ENCODE measurements around the gene KCNJ1. TPM values are rescaled to one million over a fixed set of nuclear protein-coding genes. Genes with fewer than 3 reads are reported as not detected.

KCNJ1 gene
- polyA plus RNA-seq, 2 donors, result 0.07 to 0.10 TPM

- Histone ChIP-seq H3K36me3 (ENCODE audit: control insufficient read depth in 2 of 2, insufficient read depth in 2 of 2, low read length in 1 of 2) (peaks cover 0 to 2% of the 10 kb centered on the region in 2 donors), H3K4me1 (ENCODE audit: control insufficient read depth in 2 of 2, insufficient read depth in 2 of 2, low read length in 1 of 2) (peaks cover 0 to 1% of the 10 kb centered on the region in 2 donors), H3K9me3 (ENCODE audit: control insufficient read depth in 2 of 2, insufficient read depth in 1 of 2, low read depth in 1 of 2, low read length in 1 of 2) (no peaks in the 10 kb centered on the region), H3K4me3 (ENCODE audit: low read depth in 1 of 2, low read length in 2 of 2) (no peak overlapping the region), H3K27me3 (ENCODE audit: control insufficient read depth in 1 of 2, insufficient read depth in 2 of 2, low read length in 2 of 2) (no peaks in the 10 kb centered on the region), H3K27ac (ENCODE audit: low read depth in 2 of 2, low read length in 1 of 2) (no peak overlapping the region)
- WGBS, 2 donors, result 90 to 92% methylated on average over 10 of the region's 10 CpGs
Observed at GRCh38 chr11:128902515-128903066, 35.5 kb upstream of the KCNJ1 start.

DNA sequence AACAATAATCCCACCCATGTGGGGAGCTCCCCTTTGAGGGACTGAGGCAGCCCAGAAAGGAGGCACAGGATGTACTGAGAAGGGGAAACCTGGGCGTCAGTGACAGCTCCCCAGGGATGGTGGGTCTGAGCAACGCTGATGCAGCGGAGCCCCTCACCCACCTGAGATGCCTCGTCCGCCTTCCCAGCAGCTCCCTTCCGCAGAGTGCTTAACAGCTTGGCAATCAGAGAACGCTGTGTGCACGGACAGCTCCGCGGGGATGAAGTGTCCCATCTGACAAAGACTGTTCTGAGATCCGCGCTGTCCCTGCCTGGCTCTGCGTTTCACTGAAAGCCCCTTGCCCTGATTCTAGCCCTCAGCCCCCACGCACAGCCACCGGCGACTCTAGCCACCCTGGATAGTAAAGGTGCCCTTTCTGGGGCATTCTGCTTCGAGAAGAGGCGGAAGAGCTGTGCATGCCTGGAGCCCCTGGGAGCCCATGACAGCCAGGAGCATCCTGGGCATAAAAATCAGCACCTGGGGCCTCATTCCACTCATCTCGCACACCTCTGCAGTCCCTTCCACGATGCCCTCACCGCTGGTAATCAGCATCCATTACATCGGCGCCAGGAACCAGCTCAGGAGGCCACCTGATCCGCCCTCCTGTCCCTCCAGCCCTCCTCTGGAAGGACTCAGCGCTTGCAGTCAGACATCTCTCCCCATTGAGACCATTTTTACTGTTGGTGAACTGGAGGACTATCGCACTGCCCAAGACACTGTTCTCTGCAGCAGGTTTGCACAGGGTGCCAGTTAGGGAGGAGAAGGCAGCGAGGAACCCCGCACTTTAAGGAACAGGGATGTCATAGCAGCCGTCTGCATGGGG, 34.8 kb upstream of the KCNJ1 start:
- H3K27me3 ChIP-seq (ENCODE audit: control insufficient read depth in 1 of 2, insufficient read depth in 2 of 2, low read length in 2 of 2), result no peaks in the 10 kb centered on the region

DNA sequence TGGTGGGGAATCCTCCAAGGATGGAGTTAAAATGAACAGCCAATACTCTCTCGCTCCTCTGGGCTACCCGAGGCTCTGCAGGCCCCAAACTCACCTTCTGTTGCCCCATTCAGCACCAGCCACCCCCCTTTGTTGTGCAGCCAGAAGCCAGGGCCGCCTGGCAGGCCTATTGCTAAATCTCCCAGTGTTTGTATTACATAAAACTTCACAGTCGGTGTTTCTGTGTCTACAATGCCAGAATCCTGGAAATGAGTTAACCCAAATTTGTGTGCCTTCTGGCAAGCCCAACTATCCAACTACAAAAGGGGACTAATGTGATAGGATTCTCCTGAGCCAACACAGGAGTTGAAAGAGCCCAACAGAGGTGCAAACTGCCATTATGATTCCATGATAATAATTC, 33.4 kb upstream of the KCNJ1 start:
- no peaks in the 10 kb centered on the region for H3K9me3 ChIP-seq (ENCODE audit: control insufficient read depth in 2 of 2, insufficient read depth in 1 of 2, low read depth in 1 of 2, low read length in 1 of 2)
- no peak overlapping the region for H3K4me3 ChIP-seq (ENCODE audit: low read depth in 1 of 2, low read length in 2 of 2)
- H3K27ac ChIP-seq (ENCODE audit: low read depth in 2 of 2, low read length in 1 of 2), result no peak overlapping the region
- peaks cover 0 to 2% of the 10 kb centered on the region in 2 donors for H3K36me3 ChIP-seq (ENCODE audit: control insufficient read depth in 2 of 2, insufficient read depth in 2 of 2, low read length in 1 of 2)
- 37 to 45% methylated on average over 4 of the region's 4 CpGs for WGBS, 2 donors
- no peaks in the 10 kb centered on the region for H3K27me3 ChIP-seq (ENCODE audit: control insufficient read depth in 1 of 2, insufficient read depth in 2 of 2, low read length in 2 of 2)
- peaks cover 0 to 1% of the 10 kb centered on the region in 2 donors for H3K4me1 ChIP-seq (ENCODE audit: control insufficient read depth in 2 of 2, insufficient read depth in 2 of 2, low read length in 1 of 2)

More for the DNA sequence above, 34.8 kb upstream of the KCNJ1 start:
- H3K36me3 ChIP-seq (ENCODE audit: control insufficient read depth in 2 of 2, insufficient read depth in 2 of 2, low read length in 1 of 2), result peaks cover 0 to 2% of the 10 kb centered on the region in 2 donors
- no peak overlapping the region for H3K4me3 ChIP-seq (ENCODE audit: low read depth in 1 of 2, low read length in 2 of 2)
- WGBS, 2 donors, result 78 to 82% methylated on average over 29 of the region's 29 CpGs
- no peaks in the 10 kb centered on the region for H3K9me3 ChIP-seq (ENCODE audit: control insufficient read depth in 2 of 2, insufficient read depth in 1 of 2, low read depth in 1 of 2, low read length in 1 of 2)
- H3K27ac ChIP-seq (ENCODE audit: low read depth in 2 of 2, low read length in 1 of 2), result no peak overlapping the region
- H3K4me1 ChIP-seq (ENCODE audit: control insufficient read depth in 2 of 2, insufficient read depth in 2 of 2, low read length in 1 of 2), result peaks cover 0 to 1% of the 10 kb centered on the region in 2 donors

DNA sequence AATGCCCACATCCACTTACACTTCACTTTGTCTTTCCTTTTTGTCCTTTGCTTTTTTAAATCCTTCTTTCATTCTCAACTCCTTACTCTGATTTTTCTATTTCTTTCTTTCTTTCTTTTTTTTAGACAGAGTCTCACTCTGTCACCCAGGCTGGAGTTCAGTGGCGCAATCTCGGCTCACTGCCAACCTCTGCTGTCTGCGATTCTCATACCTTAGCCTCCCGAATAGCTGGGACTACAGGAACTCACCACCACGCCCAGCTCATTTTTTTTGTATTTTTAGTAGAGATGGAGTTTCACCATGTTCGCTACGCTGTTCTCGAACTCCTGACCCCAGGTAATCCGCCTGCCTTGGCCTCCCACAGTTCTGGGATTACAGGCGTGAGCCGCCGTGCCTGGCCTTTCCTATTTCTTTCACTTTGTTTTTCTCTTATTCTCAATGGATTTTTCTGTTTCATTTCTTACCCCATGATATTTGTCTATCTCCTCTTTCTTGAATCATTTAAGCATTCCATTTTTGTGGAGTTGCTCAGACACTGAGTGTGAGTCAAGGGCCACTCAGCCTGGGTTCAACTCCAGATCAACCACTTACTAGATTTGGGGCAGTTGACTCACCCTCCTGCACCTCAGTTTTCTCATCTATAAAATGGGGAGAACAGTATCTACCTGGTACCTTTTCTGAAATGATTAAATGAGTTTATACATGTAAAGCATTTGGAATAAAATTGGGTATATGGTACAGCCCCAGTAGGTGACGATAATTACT, 31.7 kb upstream of the KCNJ1 start:
- H3K36me3 ChIP-seq (ENCODE audit: control insufficient read depth in 2 of 2, insufficient read depth in 2 of 2, low read length in 1 of 2), result peaks cover 0 to 2% of the 10 kb centered on the region in 2 donors
- H3K9me3 ChIP-seq (ENCODE audit: control insufficient read depth in 2 of 2, insufficient read depth in 1 of 2, low read depth in 1 of 2, low read length in 1 of 2), result no peaks in the 10 kb centered on the region
- WGBS, 2 donors, result 77 to 81% methylated on average over 13 of the region's 13 CpGs
- no peaks in the 10 kb centered on the region for H3K27me3 ChIP-seq (ENCODE audit: control insufficient read depth in 1 of 2, insufficient read depth in 2 of 2, low read length in 2 of 2)
- no peak overlapping the region for H3K4me3 ChIP-seq (ENCODE audit: low read depth in 1 of 2, low read length in 2 of 2)
- H3K27ac ChIP-seq (ENCODE audit: low read depth in 2 of 2, low read length in 1 of 2), result no peak overlapping the region
- peaks cover 0 to 5% of the 10 kb centered on the region in 2 donors for H3K4me1 ChIP-seq (ENCODE audit: control insufficient read depth in 2 of 2, insufficient read depth in 2 of 2, low read length in 1 of 2)

DNA sequence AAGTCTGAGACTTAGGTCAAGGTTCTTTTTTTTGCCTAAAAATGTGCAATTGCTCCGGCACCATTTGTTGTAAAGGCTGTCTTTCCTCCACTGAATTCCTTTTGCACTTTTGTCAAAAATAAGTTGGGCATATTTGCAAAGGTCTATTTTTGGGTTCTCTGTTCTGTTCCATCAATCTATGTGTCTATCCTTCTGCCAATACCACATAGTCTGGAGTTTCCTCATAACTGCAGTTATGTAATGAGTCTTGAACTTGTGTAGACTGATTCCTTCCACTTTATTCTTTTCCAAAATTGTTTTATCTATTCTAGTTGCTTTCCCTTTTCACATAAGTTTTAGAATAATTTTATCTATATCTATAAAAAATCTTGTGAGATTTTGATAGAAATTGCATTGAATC, 30.7 kb upstream of the KCNJ1 start:
- Histone ChIP-seq H3K4me1 (ENCODE audit: control insufficient read depth in 2 of 2, insufficient read depth in 2 of 2, low read length in 1 of 2) (peaks cover 0 to 5% of the 10 kb centered on the region in 2 donors), H3K9me3 (ENCODE audit: control insufficient read depth in 2 of 2, insufficient read depth in 1 of 2, low read depth in 1 of 2, low read length in 1 of 2) (no peaks in the 10 kb centered on the region), H3K36me3 (ENCODE audit: control insufficient read depth in 2 of 2, insufficient read depth in 2 of 2, low read length in 1 of 2) (peaks cover 0 to 2% of the 10 kb centered on the region in 2 donors), H3K4me3 (ENCODE audit: low read depth in 1 of 2, low read length in 2 of 2) (no peak overlapping the region), H3K27ac (ENCODE audit: low read depth in 2 of 2, low read length in 1 of 2) (no peak overlapping the region), H3K27me3 (ENCODE audit: control insufficient read depth in 1 of 2, insufficient read depth in 2 of 2, low read length in 2 of 2) (no peaks in the 10 kb centered on the region)
- WGBS, 2 donors, result 76 to 83% methylated on average over 1 of the region's 1 CpG

DNA sequence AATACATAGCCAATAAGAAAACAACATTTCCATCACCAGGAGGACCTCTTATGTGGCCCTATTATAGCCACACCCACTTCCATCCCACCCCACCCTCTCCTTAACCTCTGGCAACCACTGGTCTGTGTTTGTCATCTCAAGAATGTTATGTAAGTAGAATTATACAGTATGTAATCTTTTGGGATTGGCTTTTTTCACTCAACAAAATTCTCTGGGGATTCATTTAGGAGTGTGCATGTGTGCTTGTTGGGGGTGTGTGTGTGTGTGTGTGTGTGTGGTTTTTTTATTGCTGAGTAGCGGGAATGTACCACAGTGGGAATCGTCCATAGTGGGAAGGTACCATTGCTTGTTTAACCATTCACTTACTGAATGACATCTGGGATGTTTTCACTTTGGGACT, 29.3 kb upstream of the KCNJ1 start:
- Histone ChIP-seq H3K4me3 (ENCODE audit: low read depth in 1 of 2, low read length in 2 of 2) (no peak overlapping the region), H3K36me3 (ENCODE audit: control insufficient read depth in 2 of 2, insufficient read depth in 2 of 2, low read length in 1 of 2) (no peaks in the 10 kb centered on the region), H3K27me3 (ENCODE audit: control insufficient read depth in 1 of 2, insufficient read depth in 2 of 2, low read length in 2 of 2) (no peaks in the 10 kb centered on the region), H3K9me3 (ENCODE audit: control insufficient read depth in 2 of 2, insufficient read depth in 1 of 2, low read depth in 1 of 2, low read length in 1 of 2) (no peaks in the 10 kb centered on the region), H3K27ac (ENCODE audit: low read depth in 2 of 2, low read length in 1 of 2) (no peak overlapping the region), H3K4me1 (ENCODE audit: control insufficient read depth in 2 of 2, insufficient read depth in 2 of 2, low read length in 1 of 2) (peaks cover 4 to 6% of the 10 kb centered on the region in 2 donors)
- 43 to 46% methylated on average over 2 of the region's 2 CpGs for WGBS, 2 donors

- Histone ChIP-seq H3K4me3 (ENCODE audit: low read depth in 1 of 2, low read length in 2 of 2) (no peak overlapping the region), H3K27me3 (ENCODE audit: control insufficient read depth in 1 of 2, insufficient read depth in 2 of 2, low read length in 2 of 2) (no peaks in the 10 kb centered on the region), H3K4me1 (ENCODE audit: control insufficient read depth in 2 of 2, insufficient read depth in 2 of 2, low read length in 1 of 2) (peaks cover 7 to 8% of the 10 kb centered on the region in 2 donors), H3K27ac (ENCODE audit: low read depth in 2 of 2, low read length in 1 of 2) (no peak overlapping the region), H3K36me3 (ENCODE audit: control insufficient read depth in 2 of 2, insufficient read depth in 2 of 2, low read length in 1 of 2) (no peaks in the 10 kb centered on the region), H3K9me3 (ENCODE audit: control insufficient read depth in 2 of 2, insufficient read depth in 1 of 2, low read depth in 1 of 2, low read length in 1 of 2) (no peaks in the 10 kb centered on the region)
- 64 to 77% methylated on average over 9 of the region's 9 CpGs for WGBS, 2 donors
Observed at GRCh38 chr11:128895526-128895925, 28.4 kb upstream of the KCNJ1 start.

DNA sequence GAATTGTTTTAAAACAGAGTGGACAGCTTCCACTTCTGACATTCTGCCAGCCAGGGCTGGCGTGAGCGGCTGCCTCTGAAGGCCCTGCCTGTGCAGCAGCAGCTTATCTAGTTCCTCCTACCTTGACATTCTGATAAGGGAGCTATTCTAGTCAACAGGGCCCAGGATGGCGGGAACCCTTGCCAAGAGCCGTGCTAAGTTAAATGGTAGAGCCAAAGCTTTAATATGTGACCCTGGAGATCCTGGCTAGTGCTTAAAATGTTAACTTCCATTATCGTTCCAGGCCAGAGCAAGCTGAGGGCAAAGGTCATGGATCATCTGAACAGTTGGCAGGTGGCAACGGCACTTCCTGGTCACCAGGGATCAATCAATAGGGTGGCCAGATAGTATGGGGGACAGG, 27.6 kb upstream of the KCNJ1 start:
- no peaks in the 10 kb centered on the region for H3K27me3 ChIP-seq (ENCODE audit: control insufficient read depth in 1 of 2, insufficient read depth in 2 of 2, low read length in 2 of 2)

DNA sequence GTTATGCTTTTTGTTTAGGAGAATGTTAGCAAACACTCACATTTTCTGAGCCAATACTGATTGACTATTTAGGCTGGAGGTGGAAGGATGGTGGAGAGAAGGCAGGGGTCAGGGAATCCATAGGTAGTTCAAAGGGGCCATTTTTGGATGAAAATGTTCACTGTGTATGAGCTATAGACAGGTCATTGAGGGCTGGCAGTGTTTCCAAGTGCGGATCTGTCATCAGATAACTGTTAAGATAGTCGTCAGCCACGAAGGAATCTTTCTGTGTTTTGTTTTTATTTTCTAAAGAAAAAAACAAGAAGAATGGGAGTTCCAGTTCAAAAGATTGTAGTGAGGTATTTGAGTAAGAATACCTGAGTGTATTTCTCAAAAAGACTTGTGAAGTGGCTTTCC, 27.2 kb upstream of the KCNJ1 start:
- Histone ChIP-seq H3K27me3 (ENCODE audit: control insufficient read depth in 1 of 2, insufficient read depth in 2 of 2, low read length in 2 of 2) (no peaks in the 10 kb centered on the region), H3K27ac (ENCODE audit: low read depth in 2 of 2, low read length in 1 of 2) (no peak overlapping the region), H3K4me3 (ENCODE audit: low read depth in 1 of 2, low read length in 2 of 2) (no peak overlapping the region), H3K4me1 (ENCODE audit: control insufficient read depth in 2 of 2, insufficient read depth in 2 of 2, low read length in 1 of 2) (peaks cover 8 to 15% of the 10 kb centered on the region in 2 donors), H3K36me3 (ENCODE audit: control insufficient read depth in 2 of 2, insufficient read depth in 2 of 2, low read length in 1 of 2) (no peaks in the 10 kb centered on the region), H3K9me3 (ENCODE audit: control insufficient read depth in 2 of 2, insufficient read depth in 1 of 2, low read depth in 1 of 2, low read length in 1 of 2) (no peaks in the 10 kb centered on the region)
- 63 to 86% methylated on average over 3 of the region's 3 CpGs for WGBS, 2 donors

More for the DNA sequence above, 27.6 kb upstream of the KCNJ1 start:
- 53 to 80% methylated on average over 6 of the region's 6 CpGs for WGBS, 2 donors
- Histone ChIP-seq H3K27ac (ENCODE audit: low read depth in 2 of 2, low read length in 1 of 2) (no peak overlapping the region), H3K36me3 (ENCODE audit: control insufficient read depth in 2 of 2, insufficient read depth in 2 of 2, low read length in 1 of 2) (no peaks in the 10 kb centered on the region), H3K9me3 (ENCODE audit: control insufficient read depth in 2 of 2, insufficient read depth in 1 of 2, low read depth in 1 of 2, low read length in 1 of 2) (no peaks in the 10 kb centered on the region), H3K4me1 (ENCODE audit: control insufficient read depth in 2 of 2, insufficient read depth in 2 of 2, low read length in 1 of 2) (peaks cover 8 to 15% of the 10 kb centered on the region in 2 donors), H3K4me3 (ENCODE audit: low read depth in 1 of 2, low read length in 2 of 2) (no peak overlapping the region)

Measured in esophagus (tissue), 2 donors.